ENCODE measurements around the gene JARID2. TPM values are rescaled to one million over a fixed set of nuclear protein-coding genes. Genes with fewer than 3 reads are reported as not detected.

JARID2 gene
- total RNA-seq, 4 donors from 2014 or later = 12.1 to 33.8 (median 17.0) TPM

DNA sequence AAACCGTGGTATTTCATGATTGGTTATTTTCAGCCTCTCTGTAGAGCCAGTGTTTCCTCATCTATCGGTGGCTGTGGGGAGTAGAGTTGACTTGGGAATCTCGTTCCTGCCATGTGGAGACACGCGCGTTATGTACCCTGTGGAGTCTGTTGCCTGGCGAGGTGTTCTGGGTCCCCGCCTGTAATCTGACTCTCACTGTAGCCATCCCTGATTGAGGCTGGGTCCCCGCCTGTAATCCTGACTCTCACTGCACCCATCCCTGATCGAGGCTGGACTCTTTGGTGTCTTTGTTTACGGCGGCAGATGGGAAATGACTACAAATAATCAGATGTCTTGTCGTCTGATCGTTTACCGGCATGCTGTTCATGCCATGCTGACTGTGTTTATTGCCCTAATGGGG lies 263.1 kb downstream of the JARID2 start:
- DNase-seq = no peak
- TF ChIP-seq, protein P1, sequence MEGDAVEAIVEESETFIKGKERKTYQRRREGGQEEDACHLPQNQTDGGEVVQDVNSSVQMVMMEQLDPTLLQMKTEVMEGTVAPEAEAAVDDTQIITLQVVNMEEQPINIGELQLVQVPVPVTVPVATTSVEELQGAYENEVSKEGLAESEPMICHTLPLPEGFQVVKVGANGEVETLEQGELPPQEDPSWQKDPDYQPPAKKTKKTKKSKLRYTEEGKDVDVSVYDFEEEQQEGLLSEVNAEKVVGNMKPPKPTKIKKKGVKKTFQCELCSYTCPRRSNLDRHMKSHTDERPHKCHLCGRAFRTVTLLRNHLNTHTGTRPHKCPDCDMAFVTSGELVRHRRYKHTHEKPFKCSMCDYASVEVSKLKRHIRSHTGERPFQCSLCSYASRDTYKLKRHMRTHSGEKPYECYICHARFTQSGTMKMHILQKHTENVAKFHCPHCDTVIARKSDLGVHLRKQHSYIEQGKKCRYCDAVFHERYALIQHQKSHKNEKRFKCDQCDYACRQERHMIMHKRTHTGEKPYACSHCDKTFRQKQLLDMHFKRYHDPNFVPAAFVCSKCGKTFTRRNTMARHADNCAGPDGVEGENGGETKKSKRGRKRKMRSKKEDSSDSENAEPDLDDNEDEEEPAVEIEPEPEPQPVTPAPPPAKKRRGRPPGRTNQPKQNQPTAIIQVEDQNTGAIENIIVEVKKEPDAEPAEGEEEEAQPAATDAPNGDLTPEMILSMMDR (IDR thresholded peaks at IDR 0.05) = no peak
- no peak for TF ChIP-seq POLR2A (IDR thresholded peaks at IDR 0.05)
- H3K36me3 ChIP-seq = peaks cover 0 to 72% (median 0%) of the 10 kb centered on the region in 3 donors

DNA sequence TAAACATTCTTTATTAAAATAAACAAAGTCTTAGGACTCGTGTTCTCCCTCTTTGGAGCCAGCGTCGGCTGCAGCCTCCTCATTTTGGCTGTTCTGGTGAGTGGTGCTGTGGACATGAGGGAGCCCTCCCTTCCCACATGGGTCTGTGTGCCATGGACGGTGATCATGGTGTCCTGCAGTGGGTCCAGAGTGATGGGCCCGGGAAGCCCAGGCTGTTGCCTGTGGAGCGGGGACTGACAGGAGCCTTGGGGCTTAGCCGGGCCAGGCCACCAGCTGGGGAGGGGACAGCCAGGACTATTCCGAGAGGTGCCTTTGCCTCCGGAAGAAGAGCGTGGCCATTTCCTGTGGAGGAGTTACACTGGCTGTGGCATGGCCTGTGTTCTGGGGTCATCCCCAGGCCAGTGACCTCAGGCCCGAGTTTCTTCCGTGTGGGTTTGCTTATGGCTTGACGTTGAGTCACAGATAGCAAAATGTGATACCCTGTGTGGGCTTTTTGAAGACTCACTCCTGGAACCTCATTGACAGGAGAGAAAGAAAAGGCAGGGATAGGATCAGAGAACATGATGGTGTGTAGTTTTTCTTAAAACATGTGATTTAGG lies 263.6 kb downstream of the JARID2 start:
- no peak overlapping the region for H3K27ac ChIP-seq
- no peak overlapping the region for H3K4me3 ChIP-seq
- no peaks in the 10 kb centered on the region for H3K27me3 ChIP-seq
- H3K9me3 ChIP-seq = no peaks in the 10 kb centered on the region
- peaks cover 0 to 77% (median 0%) of the 10 kb centered on the region in 3 donors for H3K36me3 ChIP-seq
- no peak for TF ChIP-seq POLR2A (IDR thresholded peaks at IDR 0.05)
- TF ChIP-seq, protein P1 (IDR thresholded peaks at IDR 0.05) = no peak
- H3K4me1 ChIP-seq = peaks cover 0 to 12% (median 0%) of the 10 kb centered on the region in 4 donors
- no peak for DNase-seq

More for the DNA sequence above, 263.1 kb downstream of the JARID2 start:
- H3K4me3 ChIP-seq = no peak overlapping the region
- H3K27me3 ChIP-seq = no peaks in the 10 kb centered on the region
- H3K4me1 ChIP-seq = peaks cover 0 to 12% (median 0%) of the 10 kb centered on the region in 4 donors
- H3K9me3 ChIP-seq = no peaks in the 10 kb centered on the region
- H3K27ac ChIP-seq = no peak overlapping the region

DNA sequence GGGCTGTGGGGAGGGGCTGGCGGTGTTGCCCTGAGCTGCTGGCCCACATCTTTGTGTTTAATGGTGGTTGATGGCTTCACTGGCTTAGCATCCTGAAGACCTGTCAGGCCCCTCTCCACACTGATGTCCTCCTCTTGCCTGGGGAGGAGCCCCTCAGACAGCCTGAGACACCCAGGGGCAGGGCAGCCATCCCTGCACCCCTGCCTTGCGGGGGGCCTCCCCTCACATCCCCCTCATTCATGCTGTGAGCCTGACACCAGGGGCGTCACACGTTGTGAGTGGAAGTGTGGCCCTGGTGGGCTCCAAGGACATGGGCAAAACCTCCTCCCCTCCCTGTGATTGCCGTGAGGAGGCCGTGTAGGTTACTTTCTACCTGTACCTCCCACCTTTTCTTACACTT lies 264.3 kb downstream of the JARID2 start:
- Histone ChIP-seq H3K4me1 (peaks cover 0 to 12% (median 0%) of the 10 kb centered on the region in 4 donors), H3K27ac (no peak overlapping the region), H3K9me3 (no peaks in the 10 kb centered on the region), H3K27me3 (no peaks in the 10 kb centered on the region), H3K4me3 (no peak overlapping the region), H3K36me3 (peaks cover 0 to 81% (median 0%) of the 10 kb centered on the region in 3 donors)
- TF ChIP-seq, protein P1 (IDR thresholded peaks at IDR 0.05) = no peak
- no peak for TF ChIP-seq POLR2A (IDR thresholded peaks at IDR 0.05)
- DNase-seq = no peak

DNA sequence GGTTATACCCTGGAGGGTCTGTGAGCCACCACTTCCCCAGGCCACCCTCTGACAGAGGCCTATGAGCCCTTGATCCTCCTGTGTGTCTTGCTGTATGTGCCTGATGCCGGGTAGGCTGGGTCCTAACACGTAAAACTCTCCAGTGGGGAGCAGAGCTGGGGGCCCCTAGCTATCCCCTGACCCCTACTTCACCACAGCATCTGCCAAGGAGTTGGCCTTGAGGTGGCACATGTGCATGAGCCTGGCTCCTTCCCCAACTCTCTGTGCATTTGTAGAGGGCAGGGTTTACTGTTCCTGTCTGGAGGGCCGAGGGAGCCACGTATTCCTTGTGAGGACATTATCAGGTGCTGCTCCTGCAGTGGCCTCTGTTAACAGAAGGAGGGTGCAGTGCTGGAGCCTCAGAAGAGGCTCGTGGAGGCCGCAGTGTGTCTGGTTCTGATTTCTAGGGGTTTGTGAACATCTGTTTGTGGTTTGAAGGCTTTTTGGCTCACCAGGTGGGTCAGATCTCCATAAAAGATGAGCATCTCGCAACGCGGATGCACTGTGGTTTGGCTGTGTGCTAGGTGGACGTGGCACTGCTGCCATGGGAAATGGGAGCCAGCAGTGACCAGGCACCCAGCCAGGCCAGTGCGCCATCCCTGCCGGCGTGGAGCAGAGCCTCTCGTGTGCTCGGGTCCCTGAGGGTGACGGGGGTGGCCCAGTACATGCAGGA lies 264.8 kb downstream of the JARID2 start:
- no peaks in the 10 kb centered on the region for H3K27me3 ChIP-seq
- H3K4me3 ChIP-seq = no peak overlapping the region
- DNase-seq = no peak
- no peaks in the 10 kb centered on the region for H3K9me3 ChIP-seq
- H3K4me1 ChIP-seq = peaks cover 0 to 6% (median 0%) of the 10 kb centered on the region in 4 donors
- H3K36me3 ChIP-seq = peaks cover 0 to 81% (median 0%) of the 10 kb centered on the region in 3 donors
- H3K27ac ChIP-seq = no peak overlapping the region
- TF ChIP-seq, protein P1 (IDR thresholded peaks at IDR 0.05) = no peak
- TF ChIP-seq POLR2A (IDR thresholded peaks at IDR 0.05) = no peak

DNA sequence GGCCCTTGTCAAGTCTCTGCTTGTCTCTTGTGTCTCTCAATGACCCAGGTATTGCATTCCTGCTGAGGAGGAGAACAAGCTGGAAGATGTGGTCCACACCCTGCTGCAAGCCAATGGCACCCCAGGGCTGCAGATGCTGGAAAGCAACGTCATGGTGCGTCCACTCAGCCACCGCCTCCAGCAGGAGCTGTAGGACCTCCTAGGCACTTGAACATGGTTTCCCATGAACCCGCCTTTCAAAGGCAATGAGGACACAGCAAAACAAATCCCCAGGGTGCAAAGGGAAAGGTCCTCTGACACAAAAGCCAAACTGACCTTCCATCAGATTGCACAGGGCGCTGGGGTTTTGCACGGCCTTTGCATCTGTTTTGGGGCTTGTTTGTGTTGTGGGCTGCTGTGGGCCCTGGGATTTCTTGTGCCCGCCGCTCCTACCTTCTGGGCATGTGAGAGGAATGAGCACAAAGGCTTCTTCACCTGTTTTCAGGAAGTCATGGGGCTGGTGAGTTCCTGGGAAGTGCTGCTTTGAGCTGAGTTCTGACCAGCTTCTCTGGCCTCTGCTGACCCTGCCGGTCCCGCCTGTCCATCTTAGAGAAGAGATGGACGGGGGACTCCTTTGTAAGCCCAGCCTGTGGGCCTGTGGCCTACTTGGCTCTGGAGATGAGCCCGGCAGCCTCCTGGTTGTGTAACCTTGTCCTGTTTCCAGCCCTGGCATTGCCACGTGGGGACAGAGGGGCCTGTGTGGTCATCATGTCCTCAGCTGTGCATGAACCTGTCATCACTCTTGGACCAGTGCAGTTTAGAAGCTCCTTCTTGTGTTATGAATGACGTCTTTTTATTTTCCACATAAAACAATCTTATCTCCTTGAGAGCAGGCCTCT lies 265.6 kb downstream of the JARID2 start:
- Histone ChIP-seq H3K27ac (no peak overlapping the region), H3K4me1 (no peaks in the 10 kb centered on the region), H3K4me3 (no peak overlapping the region), H3K9me3 (no peaks in the 10 kb centered on the region), H3K36me3 (peaks cover 0 to 83% (median 0%) of the 10 kb centered on the region in 3 donors), H3K27me3 (no peaks in the 10 kb centered on the region)
- TF ChIP-seq POLR2A (IDR thresholded peaks at IDR 0.05) = no peak
- TF ChIP-seq, protein P1 (IDR thresholded peaks at IDR 0.05) = no peak
- no peak for DNase-seq

Measured in Peyer's patch (tissue), 4 donors.